Osteoblast (primary cell): Measurements from ENCODE around the gene MYADML2. TPM values are rescaled to one million over a fixed set of nuclear protein-coding genes. Genes with fewer than 3 reads are reported as not detected.

Source experiments
- DNase-seq: peaks from one replicate; pipeline ENCODE4 v3.0.0; 2011; ENCODE audit warnings: low spot score, mixed read lengths; ENCODE audit not compliant: insufficient read length; ENCODE audit errors: missing footprints
- H2AFZ ChIP-seq: 2 replicates; pipeline ENCODE4 v1.6.0; 2011; ENCODE audit warnings: mild to moderate bottlenecking, low read length
- H3K27ac ChIP-seq: 2 replicates; pipeline ENCODE4 v1.5.1; 2011; ENCODE audit warnings: mild to moderate bottlenecking, low read depth, low read length, moderate library complexity
- H3K27me3 ChIP-seq: 2 replicates; pipeline ENCODE4 v1.6.0; 2012; ENCODE audit warnings: mild to moderate bottlenecking, control low read depth, inconsistent platforms, low read length, moderate library complexity; ENCODE audit not compliant: insufficient read depth
- H3K36me3 ChIP-seq: 2 replicates; pipeline ENCODE4 v1.5.1; 2011; ENCODE audit warnings: mild to moderate bottlenecking, low read length, control low read depth, moderate library complexity; ENCODE audit not compliant: insufficient read depth
- H3K4me1 ChIP-seq: 2 replicates; pipeline ENCODE4 v1.5.1; 2011; ENCODE audit warnings: mild to moderate bottlenecking, low read length, control low read depth, moderate library complexity; ENCODE audit not compliant: insufficient read depth
- H3K4me2 ChIP-seq: 2 replicates; pipeline ENCODE4 v1.6.0; 2011; ENCODE audit warnings: mild to moderate bottlenecking, low read length; ENCODE audit not compliant: insufficient read depth
- H3K4me3 ChIP-seq: fragments of 200-600 bp; sonication (generic); 3 replicates; pipeline ENCODE4 v1.5.1; 2012; ENCODE audit warnings: mild to moderate bottlenecking, low read length, inconsistent platforms; ENCODE audit not compliant: insufficient read depth
- H3K79me2 ChIP-seq: 2 replicates; pipeline ENCODE4 v1.6.0; 2012; ENCODE audit warnings: mild to moderate bottlenecking, low read length, control low read depth, inconsistent platforms; ENCODE audit not compliant: insufficient read depth
- H3K9me3 ChIP-seq: 2 replicates; pipeline ENCODE4 v1.5.1; 2011; ENCODE audit warnings: low read depth, low read length, control low read depth
- H4K20me1 ChIP-seq: 2 replicates; pipeline ENCODE4 v1.6.0; 2012; ENCODE audit warnings: mild to moderate bottlenecking, low read length, control low read depth; ENCODE audit not compliant: insufficient read depth
- CTCF ChIP-seq: IDR thresholded peaks from 2 replicates; pipeline ENCODE4 v1.5.1; 2011; ENCODE audit warnings: mild to moderate bottlenecking, low read depth, low read length, moderate library complexity; ENCODE audit errors: extremely low read depth
- total RNA-seq: library from RNA; depleted of rRNA; stranded (reverse); fragments of >200 nt; gene quantifications from 2 replicates; pipeline ENCODE4 v1.2.3, GENCODE V29; 2012

MYADML2 gene
- total RNA-seq, 1 donor: not detected

- peaks cover 7% of the 10 kb centered on the region for H3K79me2 ChIP-seq
- no peak for TF ChIP-seq CTCF
- H3K9me3 ChIP-seq: no peaks in the 10 kb centered on the region
- H4K20me1 ChIP-seq: peaks cover 17% of the 10 kb centered on the region
- peak; percentile 73 for DNase-seq
- no peak overlapping the region for H3K4me3 ChIP-seq
- no peak overlapping the region for H2AFZ ChIP-seq
- no peak overlapping the region for H3K4me2 ChIP-seq
- H3K27me3 ChIP-seq: no peaks in the 10 kb centered on the region
- H3K27ac ChIP-seq: no peak overlapping the region
- peaks cover 8% of the 10 kb centered on the region for H3K4me1 ChIP-seq
- H3K36me3 ChIP-seq: peaks cover 15% of the 10 kb centered on the region
These were observed 43.6 kb downstream of the MYADML2 start for GRCh38 chr17:81903415-81903831.

GRCh38 chr17:81902653-81903414, 44.2 kb downstream of the MYADML2 start:
- TF ChIP-seq CTCF: no peak
- Histone ChIP-seq H3K27ac (no peak overlapping the region), H3K4me1 (peaks cover 14% of the 10 kb centered on the region), H3K79me2 (peaks cover 7% of the 10 kb centered on the region), H3K4me3 (peak overlapping the region; percentile 55), H3K9me3 (no peaks in the 10 kb centered on the region), H2AFZ (no peak overlapping the region), H3K36me3 (peaks cover 16% of the 10 kb centered on the region), H3K4me2 (peak overlapping the region; percentile 61), H3K27me3 (no peaks in the 10 kb centered on the region), H4K20me1 (peaks cover 21% of the 10 kb centered on the region)
- DNase-seq: peak; percentile 83

GRCh38 chr17:81902023-81902652, 44.9 kb downstream of the MYADML2 start, which contains the start of gene NPB:
TSS of gene NPB (plus strand) at chr17:81902238. CDS start at chr17:81902278, 40 bp downstream.
- peak within 1 kb of the TSS; percentile 55 for H3K4me3 ChIP-seq
- H3K27ac ChIP-seq: no peak within 1 kb of the TSS
- peaks cover 24% of the 10 kb centered on the region for H4K20me1 ChIP-seq
- peak within 1 kb of the TSS; percentile 61 for H3K4me2 ChIP-seq
- peak; percentile 87 for DNase-seq
- H3K27me3 ChIP-seq: no peaks in the 10 kb centered on the region
- no peak within 1 kb of the TSS for H2AFZ ChIP-seq
- no peaks in the 10 kb centered on the region for H3K9me3 ChIP-seq
- no peak for TF ChIP-seq CTCF
- peaks cover 7% of the 10 kb centered on the region for H3K79me2 ChIP-seq
- peaks cover 18% of the 10 kb centered on the region for H3K36me3 ChIP-seq
- H3K4me1 ChIP-seq: peaks cover 16% of the 10 kb centered on the region
